ENCODE measurements around the gene TNFSF15. TPM values are rescaled to one million over a fixed set of nuclear protein-coding genes. Genes with fewer than 3 reads are reported as not detected.
A peak's percentile ranks its signal among the peaks of the same experiment; 100 is the strongest.
"Not testable (repeated sequence)": the region's sequence is repeated elsewhere in the genome, so short reads cannot be mapped to it uniquely, and the experiment has no call there.

The TNFSF15 gene
- total RNA-seq, 2 experiments from 2014 or later, result 0.47 to 0.50 TPM

GRCh38 chr9:114745108-114745848 is 60.6 kb downstream of the TNFSF15 start:
- no peak for DNase-seq
- H3K27me3 Mint-ChIP-seq, result no peaks in the 10 kb centered on the region
- ChIA-PET CTCF (no interaction called here), POLR2A (no interaction called here)
- ATAC-seq, result no peak
- H3K36me3 Mint-ChIP-seq (ENCODE audit: low read depth), result no peaks in the 10 kb centered on the region
- H3K9me3 Mint-ChIP-seq (ENCODE audit: low read depth), result no peaks in the 10 kb centered on the region
- intact Hi-C loops (cut with DNase I, micrococcal nuclease), result no loop called here
- H3K27ac Mint-ChIP-seq, result peak overlapping the region; percentile 16
- H3K4me1 Mint-ChIP-seq, result peaks cover 21% of the 10 kb centered on the region
- no peak overlapping the region for H3K4me3 Mint-ChIP-seq

GRCh38 chr9:114743446-114743845 is 62.4 kb downstream of the TNFSF15 start:
- POLR2A ChIA-PET, result interaction anchor here (0.6 kb wide), 2 partner anchors 25 to 268 kb away, joined by 3 read pairs; no protein-coding TSS in a partner anchor
- ATAC-seq, result no peak
- CTCF ChIA-PET, result interaction anchor here (0.6 to 3.0 kb wide), 6 partner anchors 42 to 271 kb away, joined by 3 to 20 read pairs (median 3); no protein-coding TSS in a partner anchor
- Mint-ChIP-seq H3K4me3 (no peak overlapping the region), H3K4me1 (peaks cover 36% of the 10 kb centered on the region), H3K27me3 (no peaks in the 10 kb centered on the region), H3K36me3 (ENCODE audit: low read depth) (peaks cover 4% of the 10 kb centered on the region), H3K9me3 (ENCODE audit: low read depth) (peaks cover 2% of the 10 kb centered on the region), H3K27ac (no peak overlapping the region)
- no peak for DNase-seq
- intact Hi-C loops (cut with DNase I, micrococcal nuclease), result no loop called here

DNA sequence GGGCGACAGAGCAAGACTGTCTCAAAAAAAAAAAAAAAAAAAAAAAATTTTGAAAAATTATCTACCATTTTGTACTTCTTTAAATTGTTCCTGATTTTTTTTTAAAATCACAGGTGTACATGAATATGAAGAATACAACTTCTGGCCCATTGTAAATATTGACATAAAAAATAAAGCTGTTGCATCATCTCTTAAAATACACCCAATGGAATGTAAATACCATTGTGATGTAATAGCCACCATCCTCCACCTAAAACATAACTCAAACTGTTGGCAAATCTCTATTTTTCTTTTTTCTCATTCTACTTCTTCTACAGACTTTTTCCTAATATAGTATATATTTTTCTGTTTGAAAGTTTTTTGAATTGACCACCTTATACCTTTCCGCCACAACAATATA is 62.9 kb downstream of the TNFSF15 start:
- no peak for ATAC-seq
- H3K4me3 Mint-ChIP-seq, result no peak overlapping the region
- POLR2A ChIA-PET, result interaction anchor here (0.6 kb wide), 2 partner anchors 26 to 268 kb away, joined by 3 read pairs; no protein-coding TSS in a partner anchor
- H3K36me3 Mint-ChIP-seq (ENCODE audit: low read depth), result peaks cover 4% of the 10 kb centered on the region
- CTCF ChIA-PET, result interaction anchor here (0.6 to 3.0 kb wide), 8 partner anchors 43 to 272 kb away, joined by 3 to 20 read pairs (median 4); no protein-coding TSS in a partner anchor
- intact Hi-C loops (cut with DNase I, micrococcal nuclease), result no loop called here
- peaks cover 2% of the 10 kb centered on the region for H3K9me3 Mint-ChIP-seq (ENCODE audit: low read depth)
- H3K4me1 Mint-ChIP-seq, result peaks cover 41% of the 10 kb centered on the region
- H3K27me3 Mint-ChIP-seq, result no peaks in the 10 kb centered on the region
- no peak overlapping the region for H3K27ac Mint-ChIP-seq
- no peak for DNase-seq

GRCh38 chr9:114741521-114741920 is 64.3 kb downstream of the TNFSF15 start:
- H3K27me3 Mint-ChIP-seq; H3K4me3 Mint-ChIP-seq; DNase-seq; ATAC-seq; POLR2A ChIA-PET; H3K27ac Mint-ChIP-seq; H3K9me3 Mint-ChIP-seq (ENCODE audit: low read depth); intact Hi-C loops (cut with DNase I, micrococcal nuclease); H3K36me3 Mint-ChIP-seq (ENCODE audit: low read depth): not testable (repeated sequence)
- peaks cover 48% of the 10 kb centered on the region for H3K4me1 Mint-ChIP-seq
- CTCF ChIA-PET, result interaction anchor here (1.4 to 3.0 kb wide), 3 partner anchors 9 to 273 kb away, joined by 3 to 20 read pairs (median 4); no protein-coding TSS in a partner anchor

DNA sequence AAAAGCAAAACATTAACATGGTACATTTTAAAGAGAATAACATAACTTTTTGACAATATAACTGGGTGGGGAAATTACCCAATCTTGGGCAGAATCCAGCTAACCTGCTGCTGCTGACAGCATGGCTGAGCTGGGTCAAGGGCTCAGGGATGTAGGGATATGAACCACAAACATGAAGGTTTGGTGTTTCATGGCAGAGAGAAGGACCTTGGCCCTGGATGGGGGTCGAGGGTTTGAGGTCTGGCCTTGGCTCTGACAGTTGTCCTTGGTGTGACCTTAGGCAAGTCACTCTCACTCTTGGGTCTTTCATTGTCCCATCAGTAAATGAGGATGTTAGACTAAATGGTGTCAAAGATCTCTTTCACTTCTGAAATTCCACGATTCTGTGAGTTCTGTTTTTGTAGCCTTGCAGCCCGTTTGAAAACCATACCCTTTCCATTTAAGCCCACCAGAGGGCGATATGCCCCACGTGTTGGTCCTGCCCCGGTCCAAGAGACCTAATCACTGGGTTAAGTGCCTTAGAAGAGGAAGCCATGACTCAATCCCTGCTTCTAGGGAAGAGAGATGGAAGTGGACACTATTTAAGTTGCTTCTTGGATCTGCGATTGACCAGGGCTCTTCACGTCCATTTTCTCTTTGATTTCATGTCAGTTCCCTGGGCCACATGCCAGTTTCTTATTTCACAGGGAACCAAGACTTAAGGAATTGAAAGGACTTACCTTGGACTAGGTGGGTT is 67.1 kb downstream of the TNFSF15 start:
- ChIA-PET CTCF (interaction anchor here (0.6 to 6.4 kb wide), 32 partner anchors 8 to 307 kb away, joined by 3 to 76 read pairs (median 4); partner anchors contain the start of gene TEX48), POLR2A (interaction anchor here (0.7 kb wide), 1 partner anchor 16 kb away, joined by 3 read pairs; no protein-coding TSS in a partner anchor)
- Mint-ChIP-seq H3K36me3 (ENCODE audit: low read depth) (peaks cover 4% of the 10 kb centered on the region), H3K4me1 (peaks cover 56% of the 10 kb centered on the region), H3K9me3 (ENCODE audit: low read depth) (peaks cover 2% of the 10 kb centered on the region), H3K27ac (peak overlapping the region; percentile 84), H3K27me3 (no peaks in the 10 kb centered on the region), H3K4me3 (no peak overlapping the region)
- intact Hi-C loops (cut with DNase I, micrococcal nuclease), result loop anchor here (1.0 to 10.0 kb wide), 6 partner anchors 48 to 786 kb away; partner anchors contain the start of gene TEX48 (in 1 of the 2)
- ATAC-seq, result peak; percentile 70
- DNase-seq, result peak; percentile 80

DNA sequence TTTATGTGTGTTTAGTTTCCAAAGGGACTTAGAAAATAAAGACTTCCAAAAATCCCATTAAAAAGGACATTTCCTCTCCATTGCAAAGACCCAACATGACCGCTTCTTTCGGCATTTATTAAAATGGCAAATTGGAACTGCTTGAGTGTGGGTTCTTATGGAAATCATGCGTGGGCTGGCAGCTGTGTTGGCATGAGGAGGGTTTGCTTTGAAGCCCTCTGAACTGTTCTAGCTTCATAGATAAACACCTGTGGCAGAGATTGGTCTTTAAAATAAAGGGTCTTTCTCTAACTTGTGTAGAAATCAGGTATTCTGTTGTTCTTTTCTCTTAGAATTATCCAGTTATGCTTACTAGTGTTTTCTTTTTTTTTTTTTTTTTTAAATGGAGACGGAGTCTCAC is 68.0 kb downstream of the TNFSF15 start:
- POLR2A ChIA-PET, result interaction anchor here (0.8 to 1.8 kb wide), 2 partner anchors 19 to 46 kb away, joined by 4 to 6 read pairs; no protein-coding TSS in a partner anchor
- intact Hi-C loops (cut with DNase I, micrococcal nuclease), result loop anchor here (1.0 to 10.0 kb wide), 3 partner anchors 47 to 787 kb away; partner anchors contain the start of gene TEX48 (in 1 of the 2)
- H3K27ac Mint-ChIP-seq, result peak overlapping the region; percentile 79

GRCh38 chr9:114737118-114737517 is 68.7 kb downstream of the TNFSF15 start:
- ATAC-seq (peak; percentile 57), DNase-seq (peak; percentile 57)
- intact Hi-C loops (cut with DNase I, micrococcal nuclease), result loop anchor here (2.0 to 10.0 kb wide), 2 partner anchors 46 to 788 kb away; no protein-coding TSS in a partner anchor
- POLR2A ChIA-PET, result interaction anchor here (1.1 to 1.8 kb wide), 2 partner anchors 18 to 46 kb away, joined by 6 to 7 read pairs; no protein-coding TSS in a partner anchor
- CTCF ChIA-PET, result interaction anchor here (0.8 to 6.4 kb wide), 7 partner anchors 17 to 268 kb away, joined by 3 to 76 read pairs (median 5); partner anchors contain the start of gene TEX48
- Mint-ChIP-seq H3K36me3 (ENCODE audit: low read depth) (peaks cover 4% of the 10 kb centered on the region), H3K4me3 (no peak overlapping the region), H3K27ac (peak overlapping the region; percentile 79), H3K9me3 (ENCODE audit: low read depth) (peaks cover 2% of the 10 kb centered on the region), H3K27me3 (no peaks in the 10 kb centered on the region), H3K4me1 (peaks cover 56% of the 10 kb centered on the region)

More for the DNA sequence above, 68.0 kb downstream of the TNFSF15 start:
- H3K9me3 Mint-ChIP-seq (ENCODE audit: low read depth), result peaks cover 2% of the 10 kb centered on the region
- H3K36me3 Mint-ChIP-seq (ENCODE audit: low read depth), result peaks cover 4% of the 10 kb centered on the region
- ATAC-seq (no peak), DNase-seq (peak; percentile 20)
- no peaks in the 10 kb centered on the region for H3K27me3 Mint-ChIP-seq
- CTCF ChIA-PET, result interaction anchor here (0.6 to 6.4 kb wide), 31 partner anchors 9 to 431 kb away, joined by 3 to 76 read pairs (median 4); partner anchors contain the start of gene TEX48
- H3K4me1 Mint-ChIP-seq, result peaks cover 56% of the 10 kb centered on the region
- no peak overlapping the region for H3K4me3 Mint-ChIP-seq

DNA sequence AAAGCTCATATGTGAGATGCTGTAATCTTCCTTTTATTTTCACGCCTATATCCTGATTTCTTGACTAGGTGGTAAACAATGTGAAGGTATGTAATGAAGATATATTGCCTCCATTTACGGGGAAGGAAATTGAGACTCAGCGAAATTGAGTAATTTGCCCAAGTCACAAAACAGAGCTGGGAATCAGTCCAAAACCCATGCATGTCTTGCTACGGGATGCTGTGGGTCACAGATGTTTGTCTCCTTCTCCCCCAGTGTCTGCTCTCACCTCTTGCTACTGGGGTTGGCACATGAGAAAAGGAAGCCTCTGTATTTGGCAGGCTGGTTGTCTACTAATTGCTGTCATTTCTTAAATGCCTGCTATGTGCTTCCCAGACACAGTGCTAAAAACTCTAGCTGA is 70.1 kb downstream of the TNFSF15 start:
- H3K4me3 Mint-ChIP-seq, result no peak overlapping the region
- peaks cover 56% of the 10 kb centered on the region for H3K4me1 Mint-ChIP-seq
- H3K27ac Mint-ChIP-seq, result peak overlapping the region; percentile 79
- ChIA-PET POLR2A (interaction anchor here (0.5 to 1.5 kb wide), 4 partner anchors 17 to 87 kb away, joined by 3 to 6 read pairs (median 4); no protein-coding TSS in a partner anchor), CTCF (interaction anchor here (0.6 to 6.4 kb wide), 10 partner anchors 14 to 279 kb away, joined by 3 to 76 read pairs (median 3); partner anchors contain the start of gene TEX48)
- DNase-seq (no peak), ATAC-seq (no peak)
- peaks cover 4% of the 10 kb centered on the region for H3K36me3 Mint-ChIP-seq (ENCODE audit: low read depth)
- intact Hi-C loops (cut with DNase I, micrococcal nuclease), result loop anchor here (2.0 to 10.0 kb wide), 2 partner anchors 45 to 789 kb away; no protein-coding TSS in a partner anchor
- H3K27me3 Mint-ChIP-seq, result no peaks in the 10 kb centered on the region
- H3K9me3 Mint-ChIP-seq (ENCODE audit: low read depth), result peaks cover 2% of the 10 kb centered on the region

- ChIA-PET POLR2A (interaction anchor here (0.9 to 1.5 kb wide), 2 partner anchors 34 to 43 kb away, joined by 3 to 6 read pairs; no protein-coding TSS in a partner anchor), CTCF (interaction anchor here (0.6 to 6.4 kb wide), 9 partner anchors 13 to 279 kb away, joined by 3 to 76 read pairs (median 3); partner anchors contain the start of gene TEX48)
- H3K4me3 Mint-ChIP-seq; H3K9me3 Mint-ChIP-seq (ENCODE audit: low read depth); H3K36me3 Mint-ChIP-seq (ENCODE audit: low read depth); H3K27me3 Mint-ChIP-seq; DNase-seq; H3K27ac Mint-ChIP-seq; ATAC-seq: not testable (repeated sequence)
- intact Hi-C loops (cut with DNase I, micrococcal nuclease), result loop anchor here in 1 of 2 experiments (10.0 kb wide), 1 partner anchor 790 kb away; no protein-coding TSS in a partner anchor
- peaks cover 56% of the 10 kb centered on the region for H3K4me1 Mint-ChIP-seq
These were observed 70.7 kb downstream of the TNFSF15 start for GRCh38 chr9:114735139-114735538.

Measured in activated CD4-positive, alpha-beta T cell treated with anti-CD3 and anti-CD28 coated beads for 36 hours (primary cell).